WTC11 (cell line): ENCODE measurements around the gene SPAG8. TPM values are rescaled to one million over a fixed set of nuclear protein-coding genes. Genes with fewer than 3 reads are reported as not detected.
A peak's percentile ranks its signal among the peaks of the same experiment; 100 is the strongest.

Experiments
- ATAC-seq: fragments of 200-7000 bp; cut with Tn5 transposase; 2 replicates; pipeline ENCODE4 v1.10.0; 2021; ENCODE audit warnings: mild to moderate bottlenecking, moderate library complexity
- CTCF ChIA-PET: fragments of 300-600 bp; sonication (Branson Sonifier 250); formaldehyde crosslinking; loops from one replicate; lab custom pipeline; 2021; ENCODE audit warnings: antibody characterized with exemption; lab: Charles Lee
- POLR2A ChIA-PET: fragments of 350-600 bp; sonication (Branson Sonifier 250); formaldehyde crosslinking; loops from one replicate; lab custom pipeline; 2021; ENCODE audit warnings: antibody characterized with exemption; lab: Charles Lee
- DNase-seq: peaks from one replicate; pipeline ENCODE4 v3.0.0; 2021; ENCODE audit warnings: low spot score
- H3K27ac Mint-ChIP-seq: 2 replicates; pipeline ENCODE4 v1.8.0; 2021; ENCODE audit warnings: mixed read lengths
- H3K27me3 Mint-ChIP-seq: 2 replicates; pipeline ENCODE4 v1.8.0; 2021; ENCODE audit warnings: low read depth, mild to moderate bottlenecking, moderate library complexity, mixed read lengths
- H3K36me3 Mint-ChIP-seq: 2 replicates; pipeline ENCODE4 v1.8.0; 2021; ENCODE audit warnings: mixed read lengths
- H3K4me1 Mint-ChIP-seq: 2 replicates; pipeline ENCODE4 v1.8.0; 2022; ENCODE audit warnings: mixed read lengths
- H3K4me3 Mint-ChIP-seq: 2 replicates; pipeline ENCODE4 v1.8.0; 2021; ENCODE audit warnings: mild to moderate bottlenecking, moderate library complexity, mixed read lengths
- H3K9me3 Mint-ChIP-seq: 2 replicates; pipeline ENCODE4 v1.8.0; 2021; ENCODE audit warnings: mixed read lengths
- CBFB ChIP-seq: sonication (generic); formaldehyde crosslinking; IDR thresholded peaks from 2 replicates; pipeline ENCODE4 v1.8.1; 2022; ENCODE audit warnings: mild to moderate bottlenecking, low read depth, missing genetic modification reagents
- CREB1 ChIP-seq: sonication (generic); formaldehyde crosslinking; IDR thresholded peaks from 2 replicates; pipeline ENCODE4 v1.8.0; 2023; ENCODE audit warnings: mild to moderate bottlenecking, missing genetic modification reagents
- FOXJ3 ChIP-seq: sonication (generic); formaldehyde crosslinking; IDR thresholded peaks from 2 replicates; pipeline ENCODE4 v1.9.0; 2021; ENCODE audit warnings: missing genetic modification reagents, mild to moderate bottlenecking, borderline replicate concordance
- FOXK1 ChIP-seq: sonication (generic); formaldehyde crosslinking; IDR thresholded peaks from 2 replicates; pipeline ENCODE4 v1.8.0; 2022; ENCODE audit warnings: mild to moderate bottlenecking, moderate library complexity, missing genetic modification reagents
- NFYB ChIP-seq: sonication (generic); formaldehyde crosslinking; conservative IDR thresholded peaks from 2 replicates; pipeline ENCODE4 v1.8.0; 2022; ENCODE audit warnings: low read depth, missing genetic modification reagents
- NR2C2 ChIP-seq: sonication (generic); formaldehyde crosslinking; IDR thresholded peaks from 2 replicates; pipeline ENCODE4 v1.8.0; 2022; ENCODE audit warnings: mild to moderate bottlenecking, missing genetic modification reagents
- RORB ChIP-seq: fragments of 250-450 bp; sonication (Bioruptor Pico); IDR thresholded peaks from 2 replicates; pipeline ENCODE4 v1.9.0; 2021; ENCODE audit warnings: mild to moderate bottlenecking
- TCF7 ChIP-seq: sonication (generic); formaldehyde crosslinking; IDR thresholded peaks from 2 replicates; pipeline ENCODE4 v1.8.0; 2022; ENCODE audit warnings: mild to moderate bottlenecking, low read depth, missing genetic modification reagents, moderate library complexity
- TEAD1 ChIP-seq: sonication (generic); formaldehyde crosslinking; IDR thresholded peaks from 2 replicates; pipeline ENCODE4 v1.8.0; 2022; ENCODE audit warnings: mild to moderate bottlenecking, missing genetic modification reagents
- TP53 ChIP-seq: sonication (generic); formaldehyde crosslinking; IDR thresholded peaks from 2 replicates; pipeline ENCODE4 v1.8.1; 2023; ENCODE audit warnings: mild to moderate bottlenecking, missing genetic modification reagents
- ZNF416 ChIP-seq: fragments of 250-450 bp; sonication (Bioruptor Pico); IDR thresholded peaks from 2 replicates; pipeline ENCODE4 v1.9.0; 2021; ENCODE audit warnings: mild to moderate bottlenecking, inconsistent platforms
- total RNA-seq: library from RNA; stranded (reverse); gene quantifications from 3 replicates; pipeline ENCODE4 v1.2.3, GENCODE V29; 2021
- TF ChIP-seq, protein P1 (sequence below): sonication (generic); formaldehyde crosslinking; IDR thresholded peaks from 2 replicates; pipeline ENCODE4 v1.8.1; 2022; ENCODE audit warnings: mild to moderate bottlenecking, moderate library complexity, missing genetic modification reagents
- TF ChIP-seq, protein P2 (sequence below): sonication (generic); formaldehyde crosslinking; IDR thresholded peaks from 2 replicates; pipeline ENCODE4 v1.8.1; 2023; ENCODE audit warnings: mild to moderate bottlenecking, missing genetic modification reagents, moderate library complexity
- TF ChIP-seq, protein P3 (sequence below): sonication (generic); formaldehyde crosslinking; IDR thresholded peaks from 2 replicates; pipeline ENCODE4 v1.8.0; 2022; ENCODE audit warnings: missing genetic modification reagents

Gene SPAG8
- total RNA-seq, 1 experiment from 2014 or later: 0.72 TPM

DNA sequence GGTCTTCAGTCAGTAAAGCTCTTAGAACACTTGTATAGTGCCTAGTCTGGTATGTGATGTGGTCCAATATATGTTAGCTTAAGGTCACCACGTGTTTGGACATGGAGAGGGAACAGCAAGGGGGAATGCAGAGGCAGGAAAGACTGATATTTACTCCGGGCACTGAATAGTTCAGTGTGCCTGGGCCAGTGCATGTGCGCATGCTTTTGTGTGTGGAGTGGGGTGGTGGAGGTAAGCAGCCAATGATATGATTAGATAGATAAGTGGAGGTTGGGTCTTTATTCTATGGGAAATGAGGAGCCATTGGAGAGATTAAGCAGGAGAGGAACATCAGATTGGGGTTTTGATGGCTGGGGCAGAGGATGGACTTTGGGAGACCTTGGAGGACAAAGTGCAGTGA is 44.1 kb upstream of the SPAG8 start:
- CTCF ChIA-PET: interaction anchor here (1.4 to 4.5 kb wide), 4 partner anchors 21 to 66 kb away, joined by 4 to 23 read pairs (median 8); no protein-coding TSS in a partner anchor
- DNase-seq (no peak), ATAC-seq (no peak)
- Mint-ChIP-seq H3K27ac (no peak overlapping the region), H3K9me3 (no peaks in the 10 kb centered on the region), H3K4me3 (no peak overlapping the region), H3K36me3 (no peaks in the 10 kb centered on the region), H3K4me1 (peaks cover 3% of the 10 kb centered on the region), H3K27me3 (peaks cover 24% of the 10 kb centered on the region)
- TF ChIP-seq, protein P1, sequence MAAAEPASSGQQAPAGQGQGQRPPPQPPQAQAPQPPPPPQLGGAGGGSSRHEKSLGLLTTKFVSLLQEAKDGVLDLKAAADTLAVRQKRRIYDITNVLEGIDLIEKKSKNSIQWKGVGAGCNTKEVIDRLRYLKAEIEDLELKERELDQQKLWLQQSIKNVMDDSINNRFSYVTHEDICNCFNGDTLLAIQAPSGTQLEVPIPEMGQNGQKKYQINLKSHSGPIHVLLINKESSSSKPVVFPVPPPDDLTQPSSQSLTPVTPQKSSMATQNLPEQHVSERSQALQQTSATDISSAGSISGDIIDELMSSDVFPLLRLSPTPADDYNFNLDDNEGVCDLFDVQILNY: no peak
- no peak for TF ChIP-seq TEAD1
- no peak for TF ChIP-seq CREB1
- TF ChIP-seq CBFB: no peak
- TF ChIP-seq, protein P2, sequence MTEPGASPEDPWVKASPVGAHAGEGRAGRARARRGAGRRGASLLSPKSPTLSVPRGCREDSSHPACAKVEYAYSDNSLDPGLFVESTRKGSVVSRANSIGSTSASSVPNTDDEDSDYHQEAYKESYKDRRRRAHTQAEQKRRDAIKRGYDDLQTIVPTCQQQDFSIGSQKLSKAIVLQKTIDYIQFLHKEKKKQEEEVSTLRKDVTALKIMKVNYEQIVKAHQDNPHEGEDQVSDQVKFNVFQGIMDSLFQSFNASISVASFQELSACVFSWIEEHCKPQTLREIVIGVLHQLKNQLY: no peak
- POLR2A ChIA-PET: no interaction called here

DNA sequence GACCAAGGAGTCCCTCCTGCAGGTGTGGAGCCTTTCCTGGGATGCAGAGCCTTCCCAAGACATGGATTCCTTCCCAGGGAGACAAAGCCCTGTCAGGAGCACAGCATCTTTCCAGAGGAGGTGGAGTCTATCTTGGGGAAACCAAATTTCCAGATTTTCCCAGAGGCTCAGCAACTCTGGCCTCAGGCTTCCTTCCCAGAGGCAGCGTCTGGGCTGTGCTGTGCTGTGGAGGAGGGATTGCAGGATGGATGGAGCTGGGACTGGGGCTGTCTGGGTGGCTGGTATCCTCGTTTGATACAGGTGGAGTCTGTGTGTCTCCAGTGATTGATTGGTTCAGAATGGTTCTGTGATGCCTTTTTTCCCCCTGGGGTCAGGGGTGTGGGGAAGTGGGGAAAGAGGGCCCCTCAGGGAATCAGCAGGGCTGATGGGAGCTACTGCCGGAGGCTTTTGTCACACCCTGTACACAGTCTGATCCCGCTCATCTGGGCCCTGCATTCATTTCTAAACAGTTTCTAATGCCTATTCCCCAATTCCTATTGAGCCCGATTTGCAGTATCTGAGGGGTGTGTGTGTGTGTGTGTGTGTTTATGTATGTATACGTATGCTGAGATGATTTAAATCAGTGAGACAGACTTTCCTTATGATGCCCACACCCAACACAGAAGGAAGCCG is 42.2 kb upstream of the SPAG8 start:
- DNase-seq (no peak), ATAC-seq (no peak)
- CTCF ChIA-PET: interaction anchor here (2.0 kb wide), 1 partner anchor 64 kb away, joined by 5 read pairs; no protein-coding TSS in a partner anchor
- no peaks in the 10 kb centered on the region for H3K36me3 Mint-ChIP-seq
- H3K4me1 Mint-ChIP-seq: no peaks in the 10 kb centered on the region
- no peaks in the 10 kb centered on the region for H3K9me3 Mint-ChIP-seq
- peaks cover 20% of the 10 kb centered on the region for H3K27me3 Mint-ChIP-seq
- no peak overlapping the region for H3K4me3 Mint-ChIP-seq
- POLR2A ChIA-PET: no interaction called here
- H3K27ac Mint-ChIP-seq: no peak overlapping the region
- TF ChIP-seq, protein P3, sequence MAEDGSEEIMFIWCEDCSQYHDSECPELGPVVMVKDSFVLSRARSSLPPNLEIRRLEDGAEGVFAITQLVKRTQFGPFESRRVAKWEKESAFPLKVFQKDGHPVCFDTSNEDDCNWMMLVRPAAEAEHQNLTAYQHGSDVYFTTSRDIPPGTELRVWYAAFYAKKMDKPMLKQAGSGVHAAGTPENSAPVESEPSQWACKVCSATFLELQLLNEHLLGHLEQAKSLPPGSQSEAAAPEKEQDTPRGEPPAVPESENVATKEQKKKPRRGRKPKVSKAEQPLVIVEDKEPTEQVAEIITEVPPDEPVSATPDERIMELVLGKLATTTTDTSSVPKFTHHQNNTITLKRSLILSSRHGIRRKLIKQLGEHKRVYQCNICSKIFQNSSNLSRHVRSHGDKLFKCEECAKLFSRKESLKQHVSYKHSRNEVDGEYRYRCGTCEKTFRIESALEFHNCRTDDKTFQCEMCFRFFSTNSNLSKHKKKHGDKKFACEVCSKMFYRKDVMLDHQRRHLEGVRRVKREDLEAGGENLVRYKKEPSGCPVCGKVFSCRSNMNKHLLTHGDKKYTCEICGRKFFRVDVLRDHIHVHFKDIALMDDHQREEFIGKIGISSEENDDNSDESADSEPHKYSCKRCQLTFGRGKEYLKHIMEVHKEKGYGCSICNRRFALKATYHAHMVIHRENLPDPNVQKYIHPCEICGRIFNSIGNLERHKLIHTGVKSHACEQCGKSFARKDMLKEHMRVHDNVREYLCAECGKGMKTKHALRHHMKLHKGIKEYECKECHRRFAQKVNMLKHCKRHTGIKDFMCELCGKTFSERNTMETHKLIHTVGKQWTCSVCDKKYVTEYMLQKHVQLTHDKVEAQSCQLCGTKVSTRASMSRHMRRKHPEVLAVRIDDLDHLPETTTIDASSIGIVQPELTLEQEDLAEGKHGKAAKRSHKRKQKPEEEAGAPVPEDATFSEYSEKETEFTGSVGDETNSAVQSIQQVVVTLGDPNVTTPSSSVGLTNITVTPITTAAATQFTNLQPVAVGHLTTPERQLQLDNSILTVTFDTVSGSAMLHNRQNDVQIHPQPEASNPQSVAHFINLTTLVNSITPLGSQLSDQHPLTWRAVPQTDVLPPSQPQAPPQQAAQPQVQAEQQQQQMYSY (CRISPR knock-in tag): 0 out of 2 replicates have a peak, but pooled peaks have one; percentile 15
- no peak for TF ChIP-seq FOXJ3 (CRISPR knock-in tag)

DNA sequence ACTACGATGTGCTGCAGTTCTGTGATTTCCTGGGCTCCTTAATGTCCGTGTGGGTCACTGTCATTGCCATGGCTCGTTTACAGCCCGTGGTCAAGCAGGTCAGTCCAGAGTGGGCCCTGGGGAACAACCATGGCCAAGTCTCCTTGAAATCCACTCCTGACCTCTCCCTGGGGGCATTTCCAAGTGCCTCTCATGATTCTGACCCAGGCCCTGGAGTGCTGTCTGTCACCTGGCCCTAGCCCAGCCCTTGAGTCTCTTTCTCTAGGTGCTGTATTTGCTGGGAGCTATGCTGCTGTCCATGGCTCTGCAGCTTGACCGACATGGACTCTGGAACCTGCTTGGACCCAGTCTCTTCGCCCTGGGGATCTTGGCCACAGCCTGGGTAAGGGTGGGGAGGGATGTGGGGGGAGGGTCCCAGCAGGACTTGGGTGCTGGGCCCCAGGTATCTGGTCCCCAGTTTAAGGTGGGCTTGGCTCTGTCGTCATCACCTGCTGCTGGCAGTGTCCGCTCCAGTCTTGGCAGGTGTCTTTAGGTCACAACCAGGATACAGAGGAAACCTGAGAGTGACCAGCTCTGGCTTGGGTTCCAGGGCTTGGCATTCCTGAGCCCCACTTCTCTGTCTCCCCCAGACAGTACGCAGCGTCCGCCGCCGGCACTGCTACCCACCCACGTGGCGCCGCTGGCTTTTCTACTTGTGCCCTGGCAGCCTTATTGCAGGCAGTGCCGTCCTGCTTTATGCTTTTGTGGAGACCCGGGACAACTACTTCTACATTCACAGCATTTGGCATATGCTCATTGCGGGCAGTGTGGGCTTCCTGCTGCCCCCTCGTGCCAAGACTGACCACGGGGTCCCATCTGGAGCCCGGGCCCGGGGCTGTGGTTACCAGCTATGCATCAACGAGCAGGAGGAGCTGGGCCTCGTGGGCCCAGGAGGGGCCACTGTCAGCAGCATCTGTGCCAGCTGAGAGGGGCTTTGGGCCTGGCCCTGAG is 41.1 kb upstream of the SPAG8 start:
- Mint-ChIP-seq H3K4me3 (no peak overlapping the region), H3K9me3 (no peaks in the 10 kb centered on the region)
- ChIA-PET POLR2A (no interaction called here), CTCF (no interaction called here)
- no peak for TF ChIP-seq NR2C2 (CRISPR knock-in tag)
- TF ChIP-seq ZNF416: no peak
- TF ChIP-seq FOXK1 (CRISPR knock-in tag): no peak
- no peak for TF ChIP-seq NFYB
- TF ChIP-seq, all 79 proteins: peak for 0
- Mint-ChIP-seq H3K27me3 (peaks cover 22% of the 10 kb centered on the region), H3K27ac (no peak overlapping the region), H3K36me3 (no peaks in the 10 kb centered on the region), H3K4me1 (no peaks in the 10 kb centered on the region)
- no peak for ATAC-seq
- no peak for DNase-seq

DNA sequence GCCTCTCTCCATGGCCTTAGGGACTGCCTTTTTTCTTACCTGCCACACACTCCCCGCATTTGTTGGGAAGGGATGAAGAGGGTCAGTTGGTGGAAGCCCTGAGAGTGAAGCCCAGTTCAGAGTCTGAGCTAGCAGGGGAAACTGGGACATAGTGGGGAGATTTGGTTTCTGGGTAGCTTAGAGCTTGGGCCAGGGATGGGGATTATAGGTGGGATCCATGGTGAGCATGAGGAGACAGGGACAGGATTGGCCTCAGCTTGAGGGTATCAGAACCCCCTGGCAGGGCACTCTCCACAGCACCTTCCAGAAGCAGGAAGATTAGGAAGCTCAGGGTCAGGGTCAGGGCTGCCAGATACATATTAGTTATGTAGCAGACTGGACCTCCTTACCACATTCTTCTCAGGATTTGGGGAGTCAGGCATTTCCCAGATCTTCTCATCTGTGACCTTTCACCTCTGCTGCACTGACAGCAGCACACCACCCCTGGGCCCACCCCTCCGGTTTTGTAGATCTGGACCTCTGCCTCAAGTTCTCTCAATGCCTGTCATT is 40.3 kb upstream of the SPAG8 start:
- Mint-ChIP-seq H3K9me3 (no peaks in the 10 kb centered on the region), H3K4me1 (no peaks in the 10 kb centered on the region), H3K4me3 (no peak overlapping the region), H3K36me3 (peaks cover 3% of the 10 kb centered on the region; the same call in 1 of the 2 replicates), H3K27me3 (peaks cover 30% of the 10 kb centered on the region), H3K27ac (no peak overlapping the region)
- TF ChIP-seq FOXK1 (CRISPR knock-in tag) (no peak), TCF7 (no peak), TP53 (no peak), RORB (no peak)
- ATAC-seq: no peak
- DNase-seq: no peak
- ChIA-PET POLR2A (no interaction called here), CTCF (interaction anchor here (2.4 kb wide), 1 partner anchor 62 kb away, joined by 7 read pairs; no protein-coding TSS in a partner anchor)
